ENCODE data around the gene NAB2.
"Not testable (repeated sequence)": the region's sequence is repeated elsewhere in the genome, so short reads cannot be mapped to it uniquely, and the experiment has no call there.

- not testable (repeated sequence) for TF ChIP-seq CTCF (IDR thresholded peaks at IDR 0.05; ENCODE audit: insufficient read depth, low read length, poor library complexity, severe bottlenecking); EZH2phosphoT487 (conservative IDR thresholded peaks at IDR 0.05; ENCODE audit: low read length)
Measured at GRCh38 chr12:57053146-57053545, 35.8 kb upstream of the NAB2 start.

Data from SU-DHL-6 (cell line).